GM12801 (cell line): ENCODE results near the gene TEX36.

Experiments
- TF ChIP-seq, protein P1 (sequence below): IDR thresholded peaks from one replicate; pipeline ENCODE4 v1.5.1; 2011; ENCODE audit warnings: control low read depth; ENCODE audit not compliant: insufficient read length; ENCODE audit errors: extremely low read depth

Gene TEX36, protein sequence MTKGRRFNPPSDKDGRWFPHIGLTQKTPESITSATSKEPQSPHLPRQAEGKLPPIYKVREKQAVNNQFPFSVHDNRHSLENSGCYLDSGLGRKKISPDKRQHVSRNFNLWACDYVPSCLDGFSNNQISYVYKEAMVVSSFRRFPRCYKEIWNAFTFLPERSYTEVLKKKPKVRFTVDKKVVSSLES

GRCh38 chr10:125683063-125683462, at the start of gene TEX36:
TEX36 (minus strand) TSS chr10:125683163; CDS start chr10:125682989, 174 bp downstream.
- TF ChIP-seq, protein P1, sequence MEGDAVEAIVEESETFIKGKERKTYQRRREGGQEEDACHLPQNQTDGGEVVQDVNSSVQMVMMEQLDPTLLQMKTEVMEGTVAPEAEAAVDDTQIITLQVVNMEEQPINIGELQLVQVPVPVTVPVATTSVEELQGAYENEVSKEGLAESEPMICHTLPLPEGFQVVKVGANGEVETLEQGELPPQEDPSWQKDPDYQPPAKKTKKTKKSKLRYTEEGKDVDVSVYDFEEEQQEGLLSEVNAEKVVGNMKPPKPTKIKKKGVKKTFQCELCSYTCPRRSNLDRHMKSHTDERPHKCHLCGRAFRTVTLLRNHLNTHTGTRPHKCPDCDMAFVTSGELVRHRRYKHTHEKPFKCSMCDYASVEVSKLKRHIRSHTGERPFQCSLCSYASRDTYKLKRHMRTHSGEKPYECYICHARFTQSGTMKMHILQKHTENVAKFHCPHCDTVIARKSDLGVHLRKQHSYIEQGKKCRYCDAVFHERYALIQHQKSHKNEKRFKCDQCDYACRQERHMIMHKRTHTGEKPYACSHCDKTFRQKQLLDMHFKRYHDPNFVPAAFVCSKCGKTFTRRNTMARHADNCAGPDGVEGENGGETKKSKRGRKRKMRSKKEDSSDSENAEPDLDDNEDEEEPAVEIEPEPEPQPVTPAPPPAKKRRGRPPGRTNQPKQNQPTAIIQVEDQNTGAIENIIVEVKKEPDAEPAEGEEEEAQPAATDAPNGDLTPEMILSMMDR = no peak

GRCh38 chr10:125727436-125727835, 44.5 kb upstream of the TEX36 start:
- TF ChIP-seq, protein P1 = no peak

DNA sequence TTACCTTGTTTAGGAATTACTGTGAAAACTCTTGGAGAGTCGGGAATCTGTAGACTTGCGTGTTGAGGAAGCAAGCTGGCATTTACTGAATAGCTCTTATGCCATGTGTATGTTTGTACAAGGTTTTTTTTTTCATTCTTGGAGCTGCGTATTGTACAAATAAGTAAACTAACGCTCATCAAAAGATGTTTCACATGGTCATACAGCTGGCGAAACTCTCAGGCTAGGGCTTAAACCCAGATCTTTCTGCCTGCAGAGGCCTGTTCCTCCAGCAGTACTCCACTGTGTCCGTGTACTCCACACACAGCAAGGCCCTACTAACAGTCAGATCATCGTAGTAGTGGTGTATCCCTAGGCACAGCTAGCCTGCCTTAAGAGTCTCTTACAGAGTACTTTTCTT, 44.0 kb upstream of the TEX36 start:
- TF ChIP-seq, protein P1 = no peak

- TF ChIP-seq, protein P1 = no peak
Observed at GRCh38 chr10:125722811-125723210, 39.8 kb upstream of the TEX36 start.

GRCh38 chr10:125721035-125721434, 38.1 kb upstream of the TEX36 start:
- TF ChIP-seq, protein P1 = no peak

DNA sequence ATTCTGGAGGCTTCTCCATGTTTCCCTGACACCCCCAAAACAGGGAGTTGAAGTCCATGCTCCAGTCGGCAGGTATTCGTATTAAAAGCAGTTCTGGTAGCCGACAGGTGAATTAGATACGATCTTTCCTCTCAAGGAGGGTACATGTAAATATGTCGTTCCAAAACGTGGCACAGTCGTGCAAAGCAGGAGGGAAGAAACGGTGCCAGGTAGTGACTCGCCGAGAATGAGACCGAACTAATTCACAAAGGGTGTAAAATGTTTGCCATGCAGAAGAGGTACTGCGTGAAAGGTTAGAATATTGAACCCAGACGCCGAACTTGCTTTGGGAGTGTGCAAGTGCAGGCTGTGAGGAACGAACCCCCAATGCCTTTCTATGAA, 37.0 kb upstream of the TEX36 start:
- TF ChIP-seq, protein P1 = no peak

- TF ChIP-seq, protein P1 = no peak
Observed at GRCh38 chr10:125719173-125720001, 36.4 kb upstream of the TEX36 start, which contains the start of gene EDRF1. EDRF1 (plus strand) TSS chr10:125719709; CDS start chr10:125719808, 99 bp downstream.
